ENCODE results near the gene FAM151A.

The FAM151A gene

DNA sequence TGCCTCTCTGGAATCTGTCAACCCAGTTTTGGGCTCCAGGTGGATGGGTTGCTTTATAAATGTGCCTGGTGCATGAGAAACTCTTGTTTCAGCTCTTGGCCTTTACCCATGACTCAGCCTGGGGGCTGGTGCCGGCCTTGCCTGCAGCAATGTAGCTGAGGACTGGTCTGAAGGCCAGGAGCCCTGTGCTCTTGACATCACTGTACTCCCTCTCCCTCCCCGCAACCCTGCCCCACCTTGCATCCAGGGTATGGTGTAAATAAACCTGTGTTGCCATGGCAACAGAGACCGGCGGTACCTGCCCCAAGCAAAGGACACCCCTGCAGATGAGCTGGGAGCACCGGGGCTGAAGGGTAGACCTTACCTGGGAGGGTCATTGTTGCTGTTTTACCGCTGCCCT, 13.3 kb downstream of the FAM151A start:
- DNase-seq (ENCODE audit: insufficient read length, low spot score) (no peak), FAIRE-seq (no peak)
- TF ChIP-seq PAX5 (IDR thresholded peaks at IDR 0.05; ENCODE audit: insufficient read depth, low read length, severe bottlenecking), result no peak
- no peak for TF ChIP-seq POLR2A (IDR thresholded peaks at IDR 0.05; ENCODE audit: low read depth, low read length)
- TF ChIP-seq SPI1 (IDR thresholded peaks at IDR 0.05; ENCODE audit: low read depth, low read length), result no peak
- TF ChIP-seq TAF1 (IDR thresholded peaks at IDR 0.05; ENCODE audit: low read depth, low read length), result no peak
- no peak for TF ChIP-seq POLR2AphosphoS5 (IDR thresholded peaks at IDR 0.05; ENCODE audit: low read depth, low read length)
- no peak for TF ChIP-seq POU2F2 (IDR thresholded peaks at IDR 0.05; ENCODE audit: low read depth, low read length)

- no peak for DNase-seq (ENCODE audit: insufficient read length, low spot score)
- FAIRE-seq, result no peak
- TF ChIP-seq TAF1 (IDR thresholded peaks at IDR 0.05; ENCODE audit: low read depth, low read length), result no peak
- TF ChIP-seq POLR2AphosphoS5 (IDR thresholded peaks at IDR 0.05; ENCODE audit: low read depth, low read length), result no peak
- TF ChIP-seq POU2F2 (IDR thresholded peaks at IDR 0.05; ENCODE audit: low read depth, low read length), result no peak
- TF ChIP-seq SPI1 (IDR thresholded peaks at IDR 0.05; ENCODE audit: low read depth, low read length), result no peak
- TF ChIP-seq POLR2A (IDR thresholded peaks at IDR 0.05; ENCODE audit: low read depth, low read length), result no peak
- no peak for TF ChIP-seq PAX5 (IDR thresholded peaks at IDR 0.05; ENCODE audit: insufficient read depth, low read length, severe bottlenecking)
These were observed 13.9 kb downstream of the FAM151A start for GRCh38 chr1:54609301-54609921.

DNA sequence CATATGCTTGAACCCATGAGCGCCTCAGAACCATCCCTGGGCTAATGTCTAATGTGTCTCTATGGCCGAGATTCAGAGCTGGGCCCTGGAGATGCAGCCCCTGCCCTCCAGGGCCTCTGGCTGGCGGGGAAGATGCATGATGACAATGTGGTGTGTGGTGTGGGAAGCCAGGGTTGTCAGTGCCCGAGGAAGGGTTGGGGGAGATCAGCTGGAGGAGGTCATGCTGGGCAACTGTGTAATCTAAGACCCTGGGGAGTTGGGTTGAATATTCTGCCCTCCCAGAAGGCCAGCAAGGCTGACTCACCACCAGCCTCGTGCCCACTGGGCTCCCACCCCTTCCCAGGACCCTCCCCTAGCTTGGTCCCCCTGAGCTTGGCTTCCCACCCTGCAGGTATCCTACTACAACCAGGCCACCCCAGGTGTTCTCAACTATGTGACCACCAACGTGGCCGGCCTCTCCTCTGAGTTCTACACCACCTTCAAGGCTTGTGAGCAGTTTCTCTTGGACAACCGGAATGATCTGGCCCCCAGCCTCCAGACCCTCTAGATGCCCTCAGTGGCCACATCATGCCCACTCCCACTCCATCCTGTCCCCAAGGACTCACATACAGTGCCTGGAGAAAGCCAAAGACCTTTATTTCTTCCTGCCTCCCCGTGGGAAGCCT, 14.6 kb downstream of the FAM151A start:
- TF ChIP-seq TAF1 (IDR thresholded peaks at IDR 0.05; ENCODE audit: low read depth, low read length) (no peak), SPI1 (IDR thresholded peaks at IDR 0.05; ENCODE audit: low read depth, low read length) (no peak)
- FAIRE-seq (no peak), DNase-seq (ENCODE audit: insufficient read length, low spot score) (no peak)

GRCh38 chr1:54607821-54608565, 15.3 kb downstream of the FAM151A start:
- TF ChIP-seq TAF1 (IDR thresholded peaks at IDR 0.05; ENCODE audit: low read depth, low read length) (no peak), POLR2AphosphoS5 (IDR thresholded peaks at IDR 0.05; ENCODE audit: low read depth, low read length) (no peak), SPI1 (IDR thresholded peaks at IDR 0.05; ENCODE audit: low read depth, low read length) (no peak), POLR2A (IDR thresholded peaks at IDR 0.05; ENCODE audit: low read depth, low read length) (no peak), POU2F2 (IDR thresholded peaks at IDR 0.05; ENCODE audit: low read depth, low read length) (no peak), PAX5 (IDR thresholded peaks at IDR 0.05; ENCODE audit: insufficient read depth, low read length, severe bottlenecking) (no peak)
- DNase-seq (ENCODE audit: insufficient read length, low spot score) (no peak), FAIRE-seq (no peak)

GRCh38 chr1:54606990-54607325, 16.4 kb downstream of the FAM151A start:
- DNase-seq (ENCODE audit: insufficient read length, low spot score) (no peak), FAIRE-seq (no peak)
- TF ChIP-seq TAF1 (IDR thresholded peaks at IDR 0.05; ENCODE audit: low read depth, low read length) (no peak), POU2F2 (IDR thresholded peaks at IDR 0.05; ENCODE audit: low read depth, low read length) (no peak), POLR2A (IDR thresholded peaks at IDR 0.05; ENCODE audit: low read depth, low read length) (no peak), PAX5 (IDR thresholded peaks at IDR 0.05; ENCODE audit: insufficient read depth, low read length, severe bottlenecking) (no peak), POLR2AphosphoS5 (IDR thresholded peaks at IDR 0.05; ENCODE audit: low read depth, low read length) (no peak), SPI1 (IDR thresholded peaks at IDR 0.05; ENCODE audit: low read depth, low read length) (no peak)

GRCh38 chr1:54606096-54606989, 17.0 kb downstream of the FAM151A start:
- no peak for FAIRE-seq
- DNase-seq (ENCODE audit: insufficient read length, low spot score), result no peak

GRCh38 chr1:54604572-54605370, 18.6 kb downstream of the FAM151A start:
- FAIRE-seq (no peak), DNase-seq (ENCODE audit: insufficient read length, low spot score) (no peak)
- no peak for TF ChIP-seq POLR2AphosphoS5 (IDR thresholded peaks at IDR 0.05; ENCODE audit: low read depth, low read length)
- TF ChIP-seq POU2F2 (IDR thresholded peaks at IDR 0.05; ENCODE audit: low read depth, low read length), result no peak
- no peak for TF ChIP-seq SPI1 (IDR thresholded peaks at IDR 0.05; ENCODE audit: low read depth, low read length)
- TF ChIP-seq PAX5 (IDR thresholded peaks at IDR 0.05; ENCODE audit: insufficient read depth, low read length, severe bottlenecking), result no peak
- no peak for TF ChIP-seq TAF1 (IDR thresholded peaks at IDR 0.05; ENCODE audit: low read depth, low read length)
- TF ChIP-seq POLR2A (IDR thresholded peaks at IDR 0.05; ENCODE audit: low read depth, low read length), result no peak

More at GRCh38 chr1:54606096-54606989, 17.0 kb downstream of the FAM151A start:
- TF ChIP-seq POLR2A (IDR thresholded peaks at IDR 0.05; ENCODE audit: low read depth, low read length) (no peak), PAX5 (IDR thresholded peaks at IDR 0.05; ENCODE audit: insufficient read depth, low read length, severe bottlenecking) (no peak), TAF1 (IDR thresholded peaks at IDR 0.05; ENCODE audit: low read depth, low read length) (no peak), POU2F2 (IDR thresholded peaks at IDR 0.05; ENCODE audit: low read depth, low read length) (no peak), SPI1 (IDR thresholded peaks at IDR 0.05; ENCODE audit: low read depth, low read length) (no peak), POLR2AphosphoS5 (IDR thresholded peaks at IDR 0.05; ENCODE audit: low read depth, low read length) (no peak)

- FAIRE-seq, result no peak
- TF ChIP-seq POLR2A (IDR thresholded peaks at IDR 0.05; ENCODE audit: low read depth, low read length) (no peak), POLR2AphosphoS5 (IDR thresholded peaks at IDR 0.05; ENCODE audit: low read depth, low read length) (no peak), SPI1 (IDR thresholded peaks at IDR 0.05; ENCODE audit: low read depth, low read length) (no peak), POU2F2 (IDR thresholded peaks at IDR 0.05; ENCODE audit: low read depth, low read length) (no peak), TAF1 (IDR thresholded peaks at IDR 0.05; ENCODE audit: low read depth, low read length) (no peak), PAX5 (IDR thresholded peaks at IDR 0.05; ENCODE audit: insufficient read depth, low read length, severe bottlenecking) (no peak)
These were observed 19.3 kb downstream of the FAM151A start for GRCh38 chr1:54604051-54604450.

More at GRCh38 chr1:54604051-54604450, 19.3 kb downstream of the FAM151A start:
- DNase-seq (ENCODE audit: insufficient read length, low spot score), result no peak

Data from GM12891 (cell line).